NCI-H1048 (cell line): ENCODE results near the gene MLX.

Experiments
- DNase-seq: peaks from one replicate; lab custom pipeline; 2025; lab: John Stamatoyannopoulos, UW

Gene MLX

GRCh38 chr17:42566883-42567573 lies at the start of gene MLX:
Gene MLX, plus strand, starts transcription at chr17:42567100. Its CDS starts 25 bp downstream, at chr17:42567125.
- peak; percentile 78 for DNase-seq

- no peak for DNase-seq
Measured at GRCh38 chr17:42517516-42517915, 49.4 kb upstream of the MLX start.

- DNase-seq: no peak
Measured at GRCh38 chr17:42518046-42518754, 48.7 kb upstream of the MLX start.

- no peak for DNase-seq
Measured at GRCh38 chr17:42518755-42519545, 48.0 kb upstream of the MLX start.

GRCh38 chr17:42519546-42520491 lies 47.1 kb upstream of the MLX start:
- no peak for DNase-seq

GRCh38 chr17:42520540-42520951 lies 46.4 kb upstream of the MLX start:
- DNase-seq: no peak

GRCh38 chr17:42521036-42521435 lies 45.9 kb upstream of the MLX start:
- DNase-seq: no peak

- DNase-seq: no peak
Measured at GRCh38 chr17:42521666-42522262, 45.1 kb upstream of the MLX start.

- no peak for DNase-seq
Measured at GRCh38 chr17:42522263-42522790, 44.6 kb upstream of the MLX start.

- no peak for DNase-seq
Measured at GRCh38 chr17:42522798-42523278, 44.1 kb upstream of the MLX start.

GRCh38 chr17:42525221-42525620 lies 41.7 kb upstream of the MLX start:
- DNase-seq: no peak

GRCh38 chr17:42526031-42526444 lies 40.9 kb upstream of the MLX start:
- no peak for DNase-seq

- no peak for DNase-seq
Measured at GRCh38 chr17:42527932-42528331, 39.0 kb upstream of the MLX start.

- DNase-seq: no peak
Measured at GRCh38 chr17:42529061-42529460, 37.8 kb upstream of the MLX start.

- DNase-seq: no peak
Measured at GRCh38 chr17:42530952-42531454, 35.9 kb upstream of the MLX start.

- DNase-seq: no peak
Measured at GRCh38 chr17:42531455-42532354, 35.2 kb upstream of the MLX start.

- DNase-seq: no peak
Measured at GRCh38 chr17:42535155-42536047, 31.5 kb upstream of the MLX start.

- DNase-seq: peak; percentile 75
Measured at GRCh38 chr17:42536048-42536371, 30.9 kb upstream of the MLX start, which contains the start of gene NAGLU. Gene NAGLU, plus strand, starts transcription at chr17:42536241. Its CDS starts 32 bp downstream, at chr17:42536273.
